ENCODE data around the gene DPEP2NB.
A peak's percentile ranks its signal among the peaks of the same experiment; 100 is the strongest.
"Not testable (repeated sequence)": the region's sequence is repeated elsewhere in the genome, so short reads cannot be mapped to it uniquely, and the experiment has no call there.

DPEP2NB gene

DNA sequence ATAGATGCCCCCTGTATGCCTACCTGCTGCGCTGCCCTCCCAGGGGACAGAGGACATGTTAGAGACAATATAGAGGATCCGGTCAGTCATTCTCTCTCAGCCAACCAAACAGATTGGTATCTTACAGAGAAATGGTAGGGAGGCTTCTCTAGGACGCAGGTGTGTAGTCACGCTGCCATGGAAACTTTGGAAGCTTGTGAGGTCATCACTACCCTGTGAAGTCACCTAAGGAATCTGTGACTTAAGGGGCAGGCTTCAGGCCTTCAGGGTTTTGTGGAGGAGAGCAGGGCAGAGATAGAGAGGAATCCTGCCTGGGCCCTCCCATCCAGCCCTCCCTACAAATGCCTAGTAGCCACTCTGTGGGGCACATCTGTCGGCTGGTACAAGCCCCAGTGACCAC lies at the start of gene DPEP2NB:
TSS of gene DPEP2NB (minus strand) at position 231 of the 400 bp plus-strand sequence. CDS start at position 90, 141 bp downstream.
- DNase-seq: no peak

DNA sequence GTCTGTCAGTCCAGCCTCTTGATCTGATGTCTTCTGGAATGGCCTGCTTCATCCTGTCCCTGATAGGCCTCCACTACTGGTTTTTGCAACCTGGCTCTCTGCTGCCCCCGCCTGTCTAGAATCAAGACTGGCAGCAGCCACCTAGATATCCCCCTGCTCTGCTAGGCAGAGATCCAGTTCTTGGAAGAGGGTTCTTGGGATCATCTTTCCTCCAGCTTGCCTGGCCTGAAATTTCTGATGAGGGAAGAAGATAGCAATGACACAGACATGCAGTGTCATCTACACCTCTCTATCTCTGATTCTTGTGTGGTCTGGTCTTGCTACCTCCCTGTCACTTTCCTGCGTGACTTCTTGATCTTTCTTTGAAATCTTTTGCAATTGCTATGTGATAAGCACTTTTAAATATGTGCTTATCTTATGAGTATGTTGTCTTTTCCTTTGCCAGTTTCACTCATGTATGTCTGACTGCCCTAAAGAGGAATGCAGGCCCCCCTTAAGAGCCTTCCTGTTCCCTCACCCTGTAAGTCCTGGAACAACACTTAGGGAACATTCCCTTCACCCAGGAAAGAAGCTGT lies 49.2 kb upstream of the DPEP2NB start:
- peak; percentile 21 for DNase-seq

DNA sequence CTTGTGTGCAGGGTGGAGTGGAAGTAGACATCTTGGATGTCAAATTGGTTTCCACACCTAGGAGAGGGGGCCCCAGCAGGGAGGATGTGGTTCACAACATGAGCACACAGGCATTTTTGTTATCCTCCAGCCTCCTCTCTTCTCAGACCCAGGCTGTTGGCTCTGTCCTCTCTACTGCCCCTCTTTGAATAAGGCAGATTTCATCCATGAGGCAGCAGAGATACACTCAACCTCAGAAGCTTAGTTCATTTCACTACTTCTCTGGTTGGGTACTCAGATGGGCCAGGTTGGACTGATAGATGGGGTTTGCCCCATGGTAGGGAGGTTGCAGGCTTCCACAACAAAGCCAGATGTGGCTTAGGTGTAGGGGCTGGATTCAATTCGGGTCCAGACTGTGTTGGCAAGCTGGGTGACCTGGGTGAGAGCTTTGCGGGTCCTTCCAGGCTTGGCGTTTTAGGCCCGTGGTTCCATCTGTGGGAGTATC lies 47.2 kb upstream of the DPEP2NB start:
- DNase-seq: no peak

DNA sequence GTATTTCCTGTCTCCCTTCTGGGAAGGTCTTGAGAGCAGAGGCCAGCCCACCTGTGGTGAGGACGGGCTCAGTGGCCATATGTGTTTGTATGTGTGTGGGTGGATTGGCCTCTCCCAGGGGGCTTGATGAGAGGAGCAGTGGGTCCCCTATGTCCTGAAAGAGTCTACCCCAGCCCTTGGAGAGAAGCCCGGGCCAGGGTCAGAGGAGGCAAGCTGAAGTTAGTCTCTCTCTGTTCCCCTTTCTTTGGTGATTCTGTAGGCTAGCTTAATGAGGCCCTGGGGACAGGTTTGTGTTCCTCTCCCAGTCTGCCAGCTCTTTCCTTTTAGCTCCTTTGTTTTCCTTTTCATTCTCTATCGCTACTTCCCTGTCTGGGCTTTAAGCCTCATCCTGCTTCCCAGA lies 45.7 kb upstream of the DPEP2NB start:
- no peak for DNase-seq

DNA sequence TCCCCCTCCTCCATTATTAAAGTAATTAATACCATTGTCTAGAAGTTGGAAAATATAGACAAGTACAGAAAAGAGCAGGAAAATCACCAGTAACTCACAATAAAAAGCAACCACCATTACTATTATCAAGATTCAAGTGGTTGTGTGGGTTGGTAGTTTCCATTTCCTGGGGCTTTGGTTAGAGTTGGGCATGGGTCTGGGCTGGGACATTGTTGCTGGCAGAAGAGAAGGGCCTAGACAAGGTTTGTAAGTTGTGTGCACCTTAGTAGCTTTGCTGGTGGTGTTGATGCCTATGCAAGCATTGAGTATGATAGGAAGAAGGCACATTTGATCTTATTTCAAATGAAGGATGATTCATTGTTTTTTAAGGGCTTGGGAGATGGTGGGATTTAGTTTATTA lies 44.1 kb upstream of the DPEP2NB start:
- no peak for DNase-seq

GRCh38 chr16:68055395-68055794 lies 39.7 kb upstream of the DPEP2NB start:
- DNase-seq: no peak

- no peak for DNase-seq
Observed at GRCh38 chr16:68049449-68049848, 33.7 kb upstream of the DPEP2NB start.

DNA sequence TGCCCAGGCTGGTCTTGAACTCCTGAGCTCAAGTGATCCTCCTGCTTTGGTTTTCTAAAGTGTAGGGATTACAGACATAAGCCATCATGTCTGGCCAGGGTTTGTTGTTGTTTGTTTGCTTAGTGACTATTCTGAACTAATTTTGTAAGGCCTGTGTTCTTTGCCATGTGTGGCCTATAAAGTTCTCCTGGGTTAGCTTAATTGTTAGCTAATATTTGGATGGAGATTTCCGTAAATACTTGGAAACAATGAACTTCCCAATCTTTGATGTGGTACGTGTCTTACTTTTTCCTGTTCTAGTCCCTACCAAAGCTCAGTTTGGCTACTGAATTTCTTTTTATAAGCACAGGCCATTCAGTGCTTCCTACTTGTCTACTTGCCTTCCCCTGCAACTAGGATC lies 32.3 kb upstream of the DPEP2NB start:
- DNase-seq: no peak

- no peak for DNase-seq
Observed at GRCh38 chr16:68046106-68046505, 30.4 kb upstream of the DPEP2NB start.

- no peak for DNase-seq
Observed at GRCh38 chr16:68041783-68042182, 26.1 kb upstream of the DPEP2NB start.

GRCh38 chr16:68040506-68041288 lies 25.0 kb upstream of the DPEP2NB start:
- no peak for DNase-seq

DNA sequence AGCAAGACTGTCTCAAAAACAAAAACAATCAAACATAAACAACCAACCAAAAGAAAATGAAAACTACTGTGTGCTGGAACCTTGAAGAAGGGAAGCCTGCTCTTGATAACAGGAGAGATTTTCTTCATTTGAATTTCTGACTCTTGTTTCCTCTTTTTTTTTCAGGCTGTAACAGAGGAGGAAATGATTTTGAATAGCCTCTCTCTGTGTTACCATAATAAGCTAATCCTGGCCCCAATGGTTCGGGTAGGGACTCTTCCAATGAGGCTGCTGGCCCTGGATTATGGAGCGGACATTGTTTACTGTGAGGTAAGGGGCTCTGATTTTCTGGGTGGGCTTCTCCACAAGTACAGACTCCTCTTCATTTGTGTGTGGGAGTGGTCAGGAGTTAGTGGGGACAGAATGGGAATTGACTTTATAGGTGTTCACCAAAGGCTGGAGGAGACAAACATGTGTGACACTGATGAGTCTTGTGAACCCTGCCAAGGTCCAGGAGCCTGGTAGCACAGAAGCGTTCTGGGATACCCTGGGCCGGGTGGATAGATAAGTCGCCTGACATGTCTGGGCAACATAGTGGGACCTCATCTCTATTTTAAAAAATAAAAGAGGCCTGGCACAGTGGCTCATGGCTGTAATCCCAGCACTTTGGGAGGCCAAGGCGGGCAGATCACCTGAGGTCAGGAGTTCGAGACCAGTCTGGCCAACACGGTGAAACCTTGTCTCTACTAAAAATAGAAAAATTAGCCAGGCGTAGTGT lies 22.3 kb upstream of the DPEP2NB start:
- DNase-seq: no peak

DNA sequence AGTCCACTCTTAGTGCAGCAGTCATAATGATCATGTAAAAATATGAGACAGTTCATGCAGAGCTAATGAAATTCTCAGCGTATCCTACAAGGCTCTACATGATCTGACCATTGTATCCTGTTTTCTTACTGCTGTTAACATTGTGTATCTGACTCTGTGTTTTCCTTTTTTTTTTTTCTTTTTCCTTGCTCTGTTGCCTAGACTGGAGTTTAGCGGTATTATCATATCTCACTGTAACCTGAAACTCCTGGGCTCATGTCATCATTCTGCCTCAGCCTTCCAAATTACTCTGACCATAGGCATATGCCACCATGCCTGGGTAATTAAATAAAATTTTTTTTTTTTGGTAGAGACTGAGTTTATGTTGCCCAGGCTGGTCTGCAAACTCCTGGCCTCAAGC lies 19.5 kb upstream of the DPEP2NB start:
- no peak for DNase-seq

- DNase-seq: no peak
Observed at GRCh38 chr16:68033101-68033500, 17.4 kb upstream of the DPEP2NB start.

GRCh38 chr16:68031951-68032350 lies 16.2 kb upstream of the DPEP2NB start:
- DNase-seq: no peak

- not testable (repeated sequence) for DNase-seq
Observed at GRCh38 chr16:68030108-68030507, 14.4 kb upstream of the DPEP2NB start.

GRCh38 chr16:68028996-68029395 lies 13.3 kb upstream of the DPEP2NB start:
- DNase-seq: no peak

- DNase-seq: peak; percentile 64
Observed at GRCh38 chr16:68022728-68023537, 7.2 kb upstream of the DPEP2NB start, which contains the start of the genes DDX28 and DUS2. Gene DDX28, minus strand, starts transcription at chr16:68023232. Its CDS starts 30 bp downstream, at chr16:68023202. Gene DUS2, plus strand, starts transcription at chr16:68023284. Its CDS starts 14,740 bp downstream, at chr16:68038024.

- no peak for DNase-seq
Observed at GRCh38 chr16:68022278-68022727, 6.6 kb upstream of the DPEP2NB start.

GRCh38 chr16:68021490-68021889 lies 5.8 kb upstream of the DPEP2NB start:
- DNase-seq: no peak

DNA sequence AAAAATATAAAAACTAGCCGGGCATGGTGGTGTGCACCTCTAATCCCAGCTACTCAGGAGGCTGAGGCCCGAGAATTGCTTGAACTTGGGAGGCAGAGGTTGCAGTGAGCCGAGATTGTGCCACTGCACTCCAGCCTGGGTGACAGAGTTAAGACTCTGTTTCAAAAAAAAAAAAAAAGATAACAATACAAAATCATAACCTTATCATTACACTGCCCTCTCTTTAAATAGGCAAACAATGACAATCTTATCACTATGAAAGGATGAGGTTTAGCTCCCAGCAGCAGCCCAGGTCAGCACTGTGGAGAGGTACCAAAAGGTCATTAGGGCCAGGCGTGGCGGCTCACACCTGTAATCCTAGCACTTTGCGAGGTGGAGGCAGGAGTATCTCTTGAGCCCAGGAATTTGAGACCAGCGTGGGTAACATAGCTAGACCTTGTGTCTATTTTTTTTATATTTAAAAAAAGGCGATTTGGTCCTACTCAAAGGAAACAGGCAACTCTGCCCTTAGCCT lies 3.5 kb upstream of the DPEP2NB start:
- DNase-seq: no peak

DNA sequence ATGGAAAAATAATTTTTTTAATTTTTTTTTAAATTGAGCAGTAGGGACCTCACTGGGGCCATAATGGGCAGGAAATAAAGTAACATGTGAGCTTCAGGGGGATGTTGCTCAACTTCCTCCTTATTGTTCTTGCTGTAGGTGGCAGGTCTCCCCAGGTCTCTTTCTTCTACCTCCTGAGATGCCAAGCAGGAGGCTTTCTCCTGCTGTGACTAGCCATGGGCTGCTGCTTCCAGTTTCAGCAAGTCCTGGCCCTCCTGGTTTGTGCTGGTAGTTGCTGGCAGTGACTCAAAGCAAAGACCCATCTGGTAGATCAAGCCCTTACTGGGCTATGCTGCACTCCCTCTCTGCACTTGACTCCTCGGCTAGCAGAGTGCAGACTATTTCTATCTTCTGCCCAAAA lies 2.3 kb downstream of the DPEP2NB start:
- no peak for DNase-seq
